HG03565 (cell line): ENCODE data around the gene STAT2.

Experiments
- ATAC-seq: cut with Tn5 transposase; IDR thresholded peaks from one replicate; pipeline ENCODE4 v1.9.1; 2021; ENCODE audit warnings: mild to moderate bottlenecking, moderate library complexity; ENCODE audit not compliant: unreplicated experiment

Gene STAT2

GRCh38 chr12:56298828-56299227, 61.1 kb downstream of the STAT2 start:
- no peak for ATAC-seq

GRCh38 chr12:56297400-56297799, 62.5 kb downstream of the STAT2 start:
- ATAC-seq: no peak

- no peak for ATAC-seq
These were observed 63.6 kb downstream of the STAT2 start for GRCh38 chr12:56296295-56296694.

GRCh38 chr12:56293795-56294194, 66.1 kb downstream of the STAT2 start:
- no peak for ATAC-seq
